NCI-H526 (cell line): ENCODE data around the gene NPHS1.
"Not testable (repeated sequence)": the region's sequence is repeated elsewhere in the genome, so short reads cannot be mapped to it uniquely, and the experiment has no call there.

Experiments
- DNase-seq, 2 experiments: peaks; one replicate each; lab custom pipeline; 2025; lab: John Stamatoyannopoulos, UW

NPHS1 gene

GRCh38 chr19:35852029-35852780 is at the start of gene NPHS1:
TSS of gene NPHS1 (minus strand) at chr19:35852504. CDS start at chr19:35851837, 667 bp downstream.
- no peak for DNase-seq

- no peak for DNase-seq
These were observed 48.8 kb upstream of the NPHS1 start for GRCh38 chr19:35901055-35901644.

- peak; percentile 80 to 97 for DNase-seq
These were observed 47.4 kb upstream of the NPHS1 start for GRCh38 chr19:35899547-35900214.

- peak in 1 of 2 experiments; percentile 52 for DNase-seq
These were observed 46.1 kb upstream of the NPHS1 start for GRCh38 chr19:35898499-35898809.

GRCh38 chr19:35897706-35898451 is 45.6 kb upstream of the NPHS1 start:
- DNase-seq = no peak

- no peak for DNase-seq
These were observed 44.3 kb upstream of the NPHS1 start for GRCh38 chr19:35896643-35897040.

- DNase-seq = no peak
These were observed 43.8 kb upstream of the NPHS1 start for GRCh38 chr19:35895911-35896642.

- no peak for DNase-seq
These were observed 42.0 kb upstream of the NPHS1 start for GRCh38 chr19:35894342-35894741.

GRCh38 chr19:35891819-35892218 is 39.5 kb upstream of the NPHS1 start:
- not testable (repeated sequence) for DNase-seq

- DNase-seq = no peak
These were observed 37.9 kb upstream of the NPHS1 start for GRCh38 chr19:35890113-35890650.

GRCh38 chr19:35889370-35890112 is 37.2 kb upstream of the NPHS1 start:
- no peak for DNase-seq

GRCh38 chr19:35888398-35888797 is 36.1 kb upstream of the NPHS1 start:
- DNase-seq = no peak

GRCh38 chr19:35887197-35887596 is 34.9 kb upstream of the NPHS1 start:
- no peak for DNase-seq

- no peak for DNase-seq
These were observed 33.6 kb upstream of the NPHS1 start for GRCh38 chr19:35885904-35886303.

- DNase-seq = no peak
These were observed 33.0 kb upstream of the NPHS1 start for GRCh38 chr19:35885225-35885738.

GRCh38 chr19:35883882-35884281 is 31.6 kb upstream of the NPHS1 start:
- no peak for DNase-seq

GRCh38 chr19:35882114-35882832 is 30.0 kb upstream of the NPHS1 start:
- DNase-seq = peak; percentile 85 to 88

GRCh38 chr19:35879770-35880317 is 27.5 kb upstream of the NPHS1 start:
- peak; percentile 22 to 92 for DNase-seq

GRCh38 chr19:35879068-35879467 is 26.8 kb upstream of the NPHS1 start:
- DNase-seq = no peak
